Fibroblast of lung (primary cell): ENCODE measurements around the gene CUBN.

Source experiments
- CTCF ChIP-seq, 2 donors: IDR thresholded peaks in 1 of 2; conservative IDR thresholded peaks in 1 of 2; 1 replicate in 1 of 2; 2 replicates in 1 of 2; pipeline ENCODE4 v1.5.1; 2011 to 2012; ENCODE audit warnings: low read length in 2 of 2, control low read depth in 1 of 2, inconsistent platforms in 1 of 2, low read depth in 1 of 2, mild to moderate bottlenecking in 1 of 2
- EZH2 ChIP-seq: IDR thresholded peaks from 2 replicates; pipeline ENCODE4 v1.5.1; 2012; ENCODE audit warnings: low read length, control low read depth, mild to moderate bottlenecking; ENCODE audit errors: missing control alignments

GRCh38 chr10:16811765-16812164 lies 317.8 kb downstream of the CUBN start:
- no peak for TF ChIP-seq CTCF (conservative IDR thresholded peaks at IDR 0.05 in 1 of 2, IDR thresholded peaks at IDR 0.05 in 1 of 2; ENCODE audit: low read depth in 1 of 2, low read length in 2 of 2)
- no peak for TF ChIP-seq EZH2
